ENCODE measurements around the gene ROPN1B. TPM values are rescaled to one million over a fixed set of nuclear protein-coding genes. Genes with fewer than 3 reads are reported as not detected.

Gene ROPN1B
- total RNA-seq, 1 experiment from 2014 or later: not detected

- TF ChIP-seq EZH2 (IDR thresholded peaks at IDR 0.05; ENCODE audit: borderline replicate concordance, low read depth, low read length, poor library complexity, severe bottlenecking) (no peak), CTCF (conservative IDR thresholded peaks at IDR 0.05; ENCODE audit: low read depth, low read length) (no peak)
- ChIA-PET POLR2A (ENCODE audit: low non-redundant PET) (no interaction called here), CTCF (no interaction called here)
- H3K27me3 ChIP-seq (replicated peaks; ENCODE audit: insufficient read depth, low read depth, low read length, poor library complexity): no peaks in the 10 kb centered on the region
- no peak overlapping the region for H3K4me3 ChIP-seq (ENCODE audit: low read depth, low read length, poor library complexity, severe bottlenecking)
- no peaks in the 10 kb centered on the region for H3K36me3 ChIP-seq (ENCODE audit: insufficient read depth, low read length, poor library complexity, severe bottlenecking)
- DNase-seq (ENCODE audit: low spot score): no peak
- BruUV-seq (replicated peaks): no TSS peak
- no peaks in the 10 kb centered on the region for H3K9me3 ChIP-seq (ENCODE audit: low read depth, low read length, poor library complexity, severe bottlenecking)
- H3K4me1 ChIP-seq (ENCODE audit: insufficient read depth, low read length, poor library complexity, severe bottlenecking): no peaks in the 10 kb centered on the region
- no peak overlapping the region for H3K27ac ChIP-seq (ENCODE audit: low read depth, low read length, poor library complexity, severe bottlenecking)
- intact Hi-C loops (cut with micrococcal nuclease; ENCODE audit: unreplicated experiment): no loop called here
These were observed 50.0 kb downstream of the ROPN1B start for GRCh38 chr3:126018995-126019394.

- Histone ChIP-seq H3K36me3 (ENCODE audit: insufficient read depth, low read length, poor library complexity, severe bottlenecking) (no peaks in the 10 kb centered on the region), H3K9me3 (ENCODE audit: low read depth, low read length, poor library complexity, severe bottlenecking) (no peaks in the 10 kb centered on the region), H3K27ac (ENCODE audit: low read depth, low read length, poor library complexity, severe bottlenecking) (no peak overlapping the region), H3K4me3 (ENCODE audit: low read depth, low read length, poor library complexity, severe bottlenecking) (no peak overlapping the region), H3K4me1 (ENCODE audit: insufficient read depth, low read length, poor library complexity, severe bottlenecking) (no peaks in the 10 kb centered on the region), H3K27me3 (replicated peaks; ENCODE audit: insufficient read depth, low read depth, low read length, poor library complexity) (no peaks in the 10 kb centered on the region)
- CTCF ChIA-PET: no interaction called here
- intact Hi-C loops (cut with micrococcal nuclease; ENCODE audit: unreplicated experiment): no loop called here
- no TSS peak for BruUV-seq (replicated peaks)
- POLR2A ChIA-PET (ENCODE audit: low non-redundant PET): no interaction called here
- DNase-seq (ENCODE audit: low spot score): no peak
- TF ChIP-seq EZH2 (IDR thresholded peaks at IDR 0.05; ENCODE audit: borderline replicate concordance, low read depth, low read length, poor library complexity, severe bottlenecking) (no peak), CTCF (conservative IDR thresholded peaks at IDR 0.05; ENCODE audit: low read depth, low read length) (no peak)
These were observed 50.7 kb downstream of the ROPN1B start for GRCh38 chr3:126019683-126020082.

- H3K4me3 ChIP-seq (ENCODE audit: low read depth, low read length, poor library complexity, severe bottlenecking): no peak overlapping the region
- intact Hi-C loops (cut with micrococcal nuclease; ENCODE audit: unreplicated experiment): no loop called here
- DNase-seq (ENCODE audit: low spot score): no peak
- ChIA-PET CTCF (no interaction called here), POLR2A (ENCODE audit: low non-redundant PET) (no interaction called here)
- BruUV-seq (replicated peaks): no TSS peak
- no peaks in the 10 kb centered on the region for H3K9me3 ChIP-seq (ENCODE audit: low read depth, low read length, poor library complexity, severe bottlenecking)
- no peak overlapping the region for H3K27ac ChIP-seq (ENCODE audit: low read depth, low read length, poor library complexity, severe bottlenecking)
- H3K4me1 ChIP-seq (ENCODE audit: insufficient read depth, low read length, poor library complexity, severe bottlenecking): no peaks in the 10 kb centered on the region
- H3K36me3 ChIP-seq (ENCODE audit: insufficient read depth, low read length, poor library complexity, severe bottlenecking): no peaks in the 10 kb centered on the region
- no peak for TF ChIP-seq EZH2 (IDR thresholded peaks at IDR 0.05; ENCODE audit: borderline replicate concordance, low read depth, low read length, poor library complexity, severe bottlenecking)
- TF ChIP-seq CTCF (conservative IDR thresholded peaks at IDR 0.05; ENCODE audit: low read depth, low read length): no peak
- no peaks in the 10 kb centered on the region for H3K27me3 ChIP-seq (replicated peaks; ENCODE audit: insufficient read depth, low read depth, low read length, poor library complexity)
These were observed 52.2 kb downstream of the ROPN1B start for GRCh38 chr3:126021224-126021623.
